DMS153 (cell line): ENCODE measurements around the gene FXYD4.

Source experiments
- DNase-seq: peaks from one replicate; lab custom pipeline; 2025; lab: John Stamatoyannopoulos, UW

FXYD4 gene

GRCh38 chr10:43396061-43396927, 24.9 kb downstream of the FXYD4 start:
- DNase-seq: peak; percentile 71

GRCh38 chr10:43396928-43397624, 25.6 kb downstream of the FXYD4 start:
- peak; percentile 90 for DNase-seq

GRCh38 chr10:43398939-43399319, 27.5 kb downstream of the FXYD4 start:
- DNase-seq: no peak

GRCh38 chr10:43399320-43400310, 28.2 kb downstream of the FXYD4 start:
- no peak for DNase-seq

GRCh38 chr10:43401627-43402026, 30.2 kb downstream of the FXYD4 start:
- DNase-seq: no peak

GRCh38 chr10:43402176-43402575, 30.7 kb downstream of the FXYD4 start:
- DNase-seq: no peak

GRCh38 chr10:43402880-43403452, 31.5 kb downstream of the FXYD4 start:
- no peak for DNase-seq

GRCh38 chr10:43403911-43404703, 32.7 kb downstream of the FXYD4 start:
- DNase-seq: no peak

GRCh38 chr10:43404704-43405084, 33.3 kb downstream of the FXYD4 start:
- no peak for DNase-seq

- no peak for DNase-seq
Measured at GRCh38 chr10:43407148-43407575, 35.7 kb downstream of the FXYD4 start.

- DNase-seq: peak; percentile 67
Measured at GRCh38 chr10:43407576-43408330, 36.3 kb downstream of the FXYD4 start.

GRCh38 chr10:43408331-43408709, 36.9 kb downstream of the FXYD4 start:
- DNase-seq: no peak

- DNase-seq: peak; percentile 94
Measured at GRCh38 chr10:43408710-43409384, 37.4 kb downstream of the FXYD4 start, which contains the start of gene HNRNPF. Gene HNRNPF (minus strand): TSS chr10:43409186. CDS start chr10:43387884, 21,302 bp downstream.

- DNase-seq: no peak
Measured at GRCh38 chr10:43409385-43410109, 38.1 kb downstream of the FXYD4 start.

GRCh38 chr10:43410345-43410744, 38.9 kb downstream of the FXYD4 start:
- no peak for DNase-seq

GRCh38 chr10:43411536-43411935, 40.1 kb downstream of the FXYD4 start:
- no peak for DNase-seq

- no peak for DNase-seq
Measured at GRCh38 chr10:43415544-43415943, 44.1 kb downstream of the FXYD4 start.

- no peak for DNase-seq
Measured at GRCh38 chr10:43417950-43418768, 46.7 kb downstream of the FXYD4 start.
